Naive B cell (primary cell): Measurements from ENCODE around the gene EMC10. TPM values are rescaled to one million over a fixed set of nuclear protein-coding genes. Genes with fewer than 3 reads are reported as not detected.

ENCODE experiments used
- ATAC-seq, 2 donors: fragments of 150-1000 bp; cut with Tn5 transposase; 2 replicates each; pipeline ENCODE4 v1.10.0; 2021; ENCODE audit warnings: low read depth in 2 of 2, mild to moderate bottlenecking in 2 of 2, moderate library complexity in 2 of 2
- DNase-seq: peaks from one replicate; pipeline ENCODE4 v3.0.0; 2022
- H3K27ac Mint-ChIP-seq, 6 donors: one replicate each; pipeline ENCODE4 v1.8.0; 2020 to 2022; ENCODE audit warnings: mild to moderate bottlenecking in 6 of 6, mixed read lengths in 6 of 6, moderate library complexity in 5 of 6, inconsistent platforms in 2 of 6
- H3K27me3 Mint-ChIP-seq, 3 donors: one replicate each; pipeline ENCODE4 v1.8.0; 2021 to 2022; ENCODE audit warnings: mixed read lengths in 3 of 3, mild to moderate bottlenecking in 1 of 3
- H3K36me3 Mint-ChIP-seq, 2 donors: one replicate each; pipeline ENCODE4 v1.8.0; 2020 to 2022; ENCODE audit warnings: mixed read lengths in 2 of 2, inconsistent platforms in 1 of 2, mild to moderate bottlenecking in 1 of 2
- H3K4me1 Mint-ChIP-seq, 3 donors: one replicate each; pipeline ENCODE4 v1.8.0; 2020 to 2022; ENCODE audit warnings: mixed read lengths in 3 of 3, inconsistent platforms in 1 of 3, mild to moderate bottlenecking in 1 of 3, moderate library complexity in 1 of 3
- H3K4me3 Mint-ChIP-seq, 8 donors: one replicate each; pipeline ENCODE4 v1.8.0; 2020 to 2022; ENCODE audit warnings: mild to moderate bottlenecking in 8 of 8, mixed read lengths in 8 of 8, moderate library complexity in 8 of 8, inconsistent platforms in 2 of 8
- H3K9me3 Mint-ChIP-seq, 7 donors: one replicate each; pipeline ENCODE4 v1.8.0; 2020 to 2022; ENCODE audit warnings: mixed read lengths in 7 of 7, mild to moderate bottlenecking in 5 of 7, inconsistent platforms in 2 of 7, moderate library complexity in 1 of 7
- polyA plus RNA-seq, 6 donors: library from polyadenylated mRNA; unstranded; fragments of 300-500 nt; fragmentation: Illumina TruSeq; gene quantifications; one replicate each; pipeline ENCODE4 v1.2.3, GENCODE V29; 2021; ENCODE audit warnings: low read depth in 6 of 6

The EMC10 gene
- polyA plus RNA-seq, 6 donors from 2014 or later, result 7.0 to 11.9 (median 8.6) TPM

GRCh38 chr19:50475101-50475568, 1.2 kb upstream of the EMC10 start:
- no peaks in the 10 kb centered on the region for H3K27me3 Mint-ChIP-seq
- no peak for DNase-seq
- peaks cover 27 to 46% (median 28%) of the 10 kb centered on the region in 3 donors for H3K4me1 Mint-ChIP-seq
- peaks cover 0 to 4% (median 0%) of the 10 kb centered on the region in 7 donors for H3K9me3 Mint-ChIP-seq
- peak overlapping the region; percentile 93 to 99 (median 99) for H3K27ac Mint-ChIP-seq
- ATAC-seq, result no peak
- H3K4me3 Mint-ChIP-seq, result peak overlapping the region in 7 of 8 donors; percentile 50 to 99 (median 85)
- peaks cover 0 to 7% of the 10 kb centered on the region in 2 donors for H3K36me3 Mint-ChIP-seq

GRCh38 chr19:50475736-50476223, 527 bp upstream of the EMC10 start:
- peaks cover 27 to 46% (median 28%) of the 10 kb centered on the region in 3 donors for H3K4me1 Mint-ChIP-seq
- peaks cover 0 to 4% (median 0%) of the 10 kb centered on the region in 7 donors for H3K9me3 Mint-ChIP-seq
- no peaks in the 10 kb centered on the region for H3K27me3 Mint-ChIP-seq
- peak overlapping the region; percentile 96 to 99 (median 98) for H3K4me3 Mint-ChIP-seq
- H3K27ac Mint-ChIP-seq, result peak overlapping the region; percentile 93 to 99 (median 99)
- DNase-seq (no peak), ATAC-seq (no peak)
- H3K36me3 Mint-ChIP-seq, result peaks cover 0 to 9% of the 10 kb centered on the region in 2 donors

GRCh38 chr19:50476907-50477238, 566 bp downstream of the EMC10 start:
- Mint-ChIP-seq H3K4me3 (peak overlapping the region; percentile 96 to 99 (median 98)), H3K36me3 (peaks cover 0 to 14% of the 10 kb centered on the region in 2 donors), H3K27me3 (no peaks in the 10 kb centered on the region), H3K9me3 (peaks cover 0 to 4% (median 0%) of the 10 kb centered on the region in 7 donors), H3K4me1 (peaks cover 29 to 46% (median 34%) of the 10 kb centered on the region in 3 donors), H3K27ac (peak overlapping the region; percentile 93 to 99 (median 98))
- DNase-seq (no peak), ATAC-seq (no peak)

GRCh38 chr19:50477751-50478515, 1.6 kb downstream of the EMC10 start:
- Mint-ChIP-seq H3K36me3 (peaks cover 0 to 15% of the 10 kb centered on the region in 2 donors), H3K4me1 (peaks cover 29 to 46% (median 37%) of the 10 kb centered on the region in 3 donors), H3K27me3 (no peaks in the 10 kb centered on the region), H3K9me3 (peaks cover 0 to 4% (median 0%) of the 10 kb centered on the region in 7 donors), H3K4me3 (peak overlapping the region; percentile 96 to 99 (median 98)), H3K27ac (peak overlapping the region in 4 of 6 donors; percentile 57 to 93 (median 78))
- no peak for ATAC-seq
- no peak for DNase-seq

- ATAC-seq (no peak), DNase-seq (no peak)
- H3K9me3 Mint-ChIP-seq, result peaks cover 0 to 4% (median 0%) of the 10 kb centered on the region in 7 donors
- no peaks in the 10 kb centered on the region for H3K27me3 Mint-ChIP-seq
- peaks cover 0 to 21% of the 10 kb centered on the region in 2 donors for H3K36me3 Mint-ChIP-seq
- H3K4me3 Mint-ChIP-seq, result peak overlapping the region in 6 of 8 donors; percentile 10 to 71 (median 18)
- peaks cover 29 to 46% (median 37%) of the 10 kb centered on the region in 3 donors for H3K4me1 Mint-ChIP-seq
- H3K27ac Mint-ChIP-seq, result peak overlapping the region in 3 of 6 donors; percentile 51 to 66 (median 61)
Measured at GRCh38 chr19:50478901-50479715, 2.8 kb downstream of the EMC10 start.

GRCh38 chr19:50479761-50480251, 3.5 kb downstream of the EMC10 start:
- H3K4me1 Mint-ChIP-seq, result peaks cover 29 to 43% (median 37%) of the 10 kb centered on the region in 3 donors
- H3K4me3 Mint-ChIP-seq, result peak overlapping the region in 1 of 8 donors; percentile 71
- DNase-seq (no peak), ATAC-seq (no peak)
- H3K9me3 Mint-ChIP-seq, result peaks cover 0 to 4% (median 0%) of the 10 kb centered on the region in 7 donors
- no peak overlapping the region for H3K27ac Mint-ChIP-seq
- H3K27me3 Mint-ChIP-seq, result no peaks in the 10 kb centered on the region
- peaks cover 0 to 21% of the 10 kb centered on the region in 2 donors for H3K36me3 Mint-ChIP-seq

GRCh38 chr19:50480281-50481111, 4.2 kb downstream of the EMC10 start:
- H3K4me1 Mint-ChIP-seq, result peaks cover 29 to 37% (median 36%) of the 10 kb centered on the region in 3 donors
- peaks cover 0 to 2% (median 0%) of the 10 kb centered on the region in 7 donors for H3K9me3 Mint-ChIP-seq
- peak overlapping the region in 2 of 6 donors; percentile 58 to 67 for H3K27ac Mint-ChIP-seq
- H3K27me3 Mint-ChIP-seq, result no peaks in the 10 kb centered on the region
- H3K4me3 Mint-ChIP-seq, result no peak overlapping the region
- no peak for DNase-seq
- ATAC-seq, result no peak
- H3K36me3 Mint-ChIP-seq, result peaks cover 0 to 21% of the 10 kb centered on the region in 2 donors

GRCh38 chr19:50481351-50482149, 5.2 kb downstream of the EMC10 start:
- peaks cover 0 to 21% of the 10 kb centered on the region in 2 donors for H3K36me3 Mint-ChIP-seq
- no peaks in the 10 kb centered on the region for H3K9me3 Mint-ChIP-seq
- peaks cover 26 to 33% (median 31%) of the 10 kb centered on the region in 3 donors for H3K4me1 Mint-ChIP-seq
- DNase-seq (no peak), ATAC-seq (no peak)
- no peaks in the 10 kb centered on the region for H3K27me3 Mint-ChIP-seq
- peak overlapping the region in 2 of 6 donors; percentile 32 to 58 for H3K27ac Mint-ChIP-seq
- peak overlapping the region in 1 of 8 donors; percentile 25 for H3K4me3 Mint-ChIP-seq

- peaks cover 0 to 21% of the 10 kb centered on the region in 2 donors for H3K36me3 Mint-ChIP-seq
- H3K27ac Mint-ChIP-seq, result peak overlapping the region in 4 of 6 donors; percentile 11 to 88 (median 66)
Measured at GRCh38 chr19:50482271-50482855, 6.1 kb downstream of the EMC10 start.

GRCh38 chr19:50482916-50483315, 6.6 kb downstream of the EMC10 start:
- ATAC-seq, result no peak
- H3K27me3 Mint-ChIP-seq, result peaks cover 0 to 6% (median 0%) of the 10 kb centered on the region in 3 donors
- no peak for DNase-seq
- H3K4me1 Mint-ChIP-seq, result peaks cover 22 to 35% (median 24%) of the 10 kb centered on the region in 3 donors
- H3K4me3 Mint-ChIP-seq, result peak overlapping the region in 2 of 8 donors; percentile 29 to 30
- H3K9me3 Mint-ChIP-seq, result no peaks in the 10 kb centered on the region
- peak overlapping the region in 1 of 6 donors; percentile 16 for H3K27ac Mint-ChIP-seq
- H3K36me3 Mint-ChIP-seq, result peaks cover 0 to 21% of the 10 kb centered on the region in 2 donors

More at GRCh38 chr19:50482271-50482855, 6.1 kb downstream of the EMC10 start:
- H3K9me3 Mint-ChIP-seq, result no peaks in the 10 kb centered on the region
- DNase-seq (no peak), ATAC-seq (no peak)
- peak overlapping the region in 1 of 8 donors; percentile 30 for H3K4me3 Mint-ChIP-seq
- H3K27me3 Mint-ChIP-seq, result peaks cover 0 to under 1% (median 0%) of the 10 kb centered on the region in 3 donors
- H3K4me1 Mint-ChIP-seq, result peaks cover 24 to 35% (median 24%) of the 10 kb centered on the region in 3 donors

- Mint-ChIP-seq H3K27me3 (peaks cover 0 to 7% (median 0%) of the 10 kb centered on the region in 3 donors), H3K4me3 (no peak overlapping the region), H3K27ac (peak overlapping the region in 5 of 6 donors; percentile 44 to 86 (median 68)), H3K9me3 (no peaks in the 10 kb centered on the region), H3K4me1 (peaks cover 28 to 48% (median 29%) of the 10 kb centered on the region in 3 donors), H3K36me3 (peaks cover 0 to 32% of the 10 kb centered on the region in 2 donors)
- DNase-seq, result no peak
- no peak for ATAC-seq
Measured at GRCh38 chr19:50485284-50485955, 9.1 kb downstream of the EMC10 start.
